GM12878 (cell line): ENCODE results near the gene GALNT16.

Experiments
- CREB1 ChIP-seq: IDR thresholded peaks from 2 replicates; pipeline ENCODE4 v1.6.1; 2012; ENCODE audit warnings: low read depth, mild to moderate bottlenecking, inconsistent platforms
- HCFC1 ChIP-seq: fragments of 150-350 bp; IDR thresholded peaks from 2 replicates; pipeline ENCODE4 v1.6.1; 2014; ENCODE audit warnings: low read length
- SIX5 ChIP-seq: IDR thresholded peaks from 2 replicates; pipeline ENCODE4 v1.6.1; 2011; ENCODE audit warnings: mild to moderate bottlenecking, low read depth, low read length, moderate library complexity; ENCODE audit not compliant: severe bottlenecking
- TCF12 ChIP-seq: IDR thresholded peaks from 2 replicates; pipeline ENCODE4 v1.6.1; 2011; ENCODE audit warnings: low read depth, mild to moderate bottlenecking, low read length
- TF ChIP-seq, protein P1 (sequence below): fragments of 450-650 bp; conservative IDR thresholded peaks from 2 replicates; pipeline ENCODE4 v1.6.1; 2017; ENCODE audit warnings: mild to moderate bottlenecking, moderate library complexity

DNA sequence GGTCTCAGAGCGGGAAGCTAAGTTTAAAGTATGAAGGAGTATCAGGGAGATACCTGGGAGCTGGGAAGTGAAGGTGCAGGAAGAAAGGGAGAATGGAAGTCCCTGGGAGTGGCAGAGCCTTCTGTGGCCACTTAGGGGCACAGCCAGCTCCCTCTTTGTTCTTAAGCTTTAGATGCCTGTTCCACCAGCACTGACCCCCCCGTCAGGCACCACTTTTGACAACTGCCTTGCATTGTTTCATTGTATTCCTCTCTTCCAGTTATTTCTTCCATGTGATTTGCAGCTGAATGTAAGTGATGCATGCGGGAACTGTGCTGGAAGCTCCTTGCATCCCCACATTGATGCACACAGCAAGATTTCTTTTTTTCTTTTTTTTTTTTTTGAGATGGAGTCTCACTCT, 2.6 kb downstream of the GALNT16 start:
- TF ChIP-seq HCFC1 (no peak), CREB1 (no peak), SIX5 (no peak), TCF12 (no peak)
- TF ChIP-seq, protein P1, sequence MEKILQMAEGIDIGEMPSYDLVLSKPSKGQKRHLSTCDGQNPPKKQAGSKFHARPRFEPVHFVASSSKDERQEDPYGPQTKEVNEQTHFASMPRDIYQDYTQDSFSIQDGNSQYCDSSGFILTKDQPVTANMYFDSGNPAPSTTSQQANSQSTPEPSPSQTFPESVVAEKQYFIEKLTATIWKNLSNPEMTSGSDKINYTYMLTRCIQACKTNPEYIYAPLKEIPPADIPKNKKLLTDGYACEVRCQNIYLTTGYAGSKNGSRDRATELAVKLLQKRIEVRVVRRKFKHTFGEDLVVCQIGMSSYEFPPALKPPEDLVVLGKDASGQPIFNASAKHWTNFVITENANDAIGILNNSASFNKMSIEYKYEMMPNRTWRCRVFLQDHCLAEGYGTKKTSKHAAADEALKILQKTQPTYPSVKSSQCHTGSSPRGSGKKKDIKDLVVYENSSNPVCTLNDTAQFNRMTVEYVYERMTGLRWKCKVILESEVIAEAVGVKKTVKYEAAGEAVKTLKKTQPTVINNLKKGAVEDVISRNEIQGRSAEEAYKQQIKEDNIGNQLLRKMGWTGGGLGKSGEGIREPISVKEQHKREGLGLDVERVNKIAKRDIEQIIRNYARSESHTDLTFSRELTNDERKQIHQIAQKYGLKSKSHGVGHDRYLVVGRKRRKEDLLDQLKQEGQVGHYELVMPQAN: no peak
